CD14-positive monocyte (primary cell): ENCODE measurements around the gene OTUD7B. TPM values are rescaled to one million over a fixed set of nuclear protein-coding genes. Genes with fewer than 3 reads are reported as not detected.
A peak's percentile ranks its signal among the peaks of the same experiment; 100 is the strongest.
"Not testable (repeated sequence)": the region's sequence is repeated elsewhere in the genome, so short reads cannot be mapped to it uniquely, and the experiment has no call there.

Source experiments
- DNase-seq, 3 donors: peaks; one replicate each; pipeline ENCODE4 v3.0.0-alpha.2; 2011 to 2022
- H2AFZ ChIP-seq: 2 replicates; pipeline ENCODE4 v1.6.0; 2012; ENCODE audit warnings: mild to moderate bottlenecking, low read depth, low read length, inconsistent platforms; ENCODE audit not compliant: insufficient read depth, poor library complexity, severe bottlenecking
- H3K27ac ChIP-seq, 2 donors: 1 replicate in 1 of 2; 2 replicates in 1 of 2; pipeline ENCODE4 v1.5.1; 2012 to 2013; ENCODE audit warnings: low read length in 2 of 2, control low read depth in 1 of 2, inconsistent platforms in 1 of 2, low read depth in 1 of 2, mild to moderate bottlenecking in 1 of 2
- H3K27me3 ChIP-seq, 2 donors: one replicate each; pipeline versions ENCODE4 v1.6.0 to v1.6.1; 2011 to 2013; ENCODE audit warnings: low read length in 2 of 2; ENCODE audit not compliant: control insufficient read depth in 2 of 2, insufficient read depth in 2 of 2
- H3K36me3 ChIP-seq, 2 donors: replicated peaks in 1 of 2; 1 replicate in 1 of 2; 2 replicates in 1 of 2; pipeline versions ENCODE4 v1.5.1 to v1.6.1; 2012 to 2013; ENCODE audit warnings: low read length in 2 of 2, control low read depth in 1 of 2, inconsistent platforms in 1 of 2, mild to moderate bottlenecking in 1 of 2; ENCODE audit not compliant: insufficient read depth in 2 of 2, control insufficient read depth in 1 of 2
- H3K4me1 ChIP-seq, 2 donors: 1 replicate in 1 of 2; 2 replicates in 1 of 2; pipeline versions ENCODE4 v1.5.1 to v1.6.1; 2012 to 2013; ENCODE audit warnings: low read length in 2 of 2, control low read depth in 1 of 2, inconsistent platforms in 1 of 2, mild to moderate bottlenecking in 1 of 2, moderate library complexity in 1 of 2; ENCODE audit not compliant: insufficient read depth in 2 of 2, control insufficient read depth in 1 of 2
- H3K4me2 ChIP-seq: replicated peaks from 2 replicates; pipeline ENCODE3; 2012; ENCODE audit warnings: low read length, moderate library complexity, mild to moderate bottlenecking; ENCODE audit not compliant: poor library complexity, severe bottlenecking; ENCODE audit errors: extremely low read depth
- H3K4me3 ChIP-seq, 3 experiments: fragments of 200-600 bp in 1 of 3; sonication (generic) in 1 of 3; replicated peaks in 1 of 3; 1 replicate in 2 of 3; 2 replicates in 1 of 3; pipeline ENCODE4 v1.5.1; 2011 to 2013; ENCODE audit warnings: low read length in 3 of 3, mild to moderate bottlenecking in 3 of 3, control low read depth in 2 of 3, low read depth in 2 of 3, inconsistent platforms in 1 of 3, moderate library complexity in 1 of 3
- H3K79me2 ChIP-seq: 2 replicates; pipeline ENCODE4 v1.6.0; 2012; ENCODE audit warnings: mild to moderate bottlenecking, control low read depth, inconsistent platforms, low read length, moderate library complexity; ENCODE audit not compliant: insufficient read depth
- H3K9ac ChIP-seq: 2 replicates; pipeline ENCODE4 v1.6.0; 2017; ENCODE audit warnings: low read length, mild to moderate bottlenecking; ENCODE audit not compliant: insufficient read depth, poor library complexity, severe bottlenecking
- H3K9me3 ChIP-seq, 2 donors: replicated peaks in 1 of 2; 1 replicate in 1 of 2; 2 replicates in 1 of 2; pipeline versions ENCODE4 v1.5.1 to v1.6.1; 2012 to 2013; ENCODE audit warnings: low read length in 2 of 2, control low read depth in 1 of 2; ENCODE audit not compliant: control insufficient read depth in 1 of 2, insufficient read depth in 1 of 2
- H4K20me1 ChIP-seq: 2 replicates; pipeline ENCODE4 v1.6.0; 2012; ENCODE audit warnings: mild to moderate bottlenecking, low read length, control low read depth, moderate library complexity; ENCODE audit not compliant: insufficient read depth
- H3K27ac Mint-ChIP-seq, 7 donors: one replicate each; pipeline ENCODE4 v1.8.0; 2020; ENCODE audit warnings: mild to moderate bottlenecking in 7 of 7, mixed read lengths in 7 of 7, moderate library complexity in 6 of 7, inconsistent platforms in 2 of 7
- H3K27me3 Mint-ChIP-seq, 3 donors: one replicate each; pipeline ENCODE4 v1.8.0; 2021 to 2022; ENCODE audit warnings: low read depth in 3 of 3, mild to moderate bottlenecking in 3 of 3, mixed read lengths in 3 of 3, moderate library complexity in 3 of 3, inconsistent platforms in 1 of 3
- H3K36me3 Mint-ChIP-seq, 2 donors: one replicate each; pipeline ENCODE4 v1.8.0; 2020; ENCODE audit warnings: mixed read lengths in 2 of 2, inconsistent platforms in 1 of 2, mild to moderate bottlenecking in 1 of 2
- H3K4me1 Mint-ChIP-seq: one replicate; pipeline ENCODE4 v1.8.0; 2020; ENCODE audit warnings: mild to moderate bottlenecking, mixed read lengths
- H3K4me3 Mint-ChIP-seq, 2 donors: one replicate each; pipeline ENCODE4 v1.8.0; 2020; ENCODE audit warnings: mild to moderate bottlenecking in 2 of 2, mixed read lengths in 2 of 2, moderate library complexity in 1 of 2
- H3K9me3 Mint-ChIP-seq, 7 donors: one replicate each; pipeline ENCODE4 v1.8.0; 2020 to 2022; ENCODE audit warnings: mixed read lengths in 7 of 7, mild to moderate bottlenecking in 6 of 7, moderate library complexity in 6 of 7, inconsistent platforms in 2 of 7
- CTCF ChIP-seq: fragments of 200-600 bp; IDR thresholded peaks from one replicate; pipeline ENCODE4 v1.8.0; 2022; ENCODE audit warnings: antibody characterized with exemption, mild to moderate bottlenecking
- WGBS: methylation state at CpG from one replicate; pipeline ENCODE4 v1.1.5; 2013; ENCODE audit warnings: missing lambda C conversion rate; ENCODE audit not compliant: insufficient coverage; 5-methylcytosine and 5-hydroxymethylcytosine counted together
- intact Hi-C, 2 donors: fragments of 100-400 bp; cut with micrococcal nuclease; formaldehyde crosslinking; loops; one replicate each; pipeline versions ENCODE4 v1.15.0 to v1.15.1; 2023
- polyA plus RNA-seq, 3 donors: library from polyadenylated mRNA; depleted of rRNA in 1 of 3; unstranded in 2 of 3; stranded (reverse) in 1 of 3; fragments of 300-500 nt in 2 of 3; fragments of >200 nt in 1 of 3; fragmentation: Illumina TruSeq in 2 of 3; gene quantifications; 1 replicate in 2 of 3; 2 replicates in 1 of 3; pipeline ENCODE4 v1.2.3, GENCODE V29; 2012 to 2021

The OTUD7B gene
- polyA plus RNA-seq, 3 donors = 0.03 TPM; not detected in 2

- no peak overlapping the region for H3K4me3 ChIP-seq
- no peak overlapping the region for H3K9ac ChIP-seq
- peaks cover 8 to 9% of the 10 kb centered on the region in 2 donors for H3K4me1 ChIP-seq
- peak; percentile 88 for TF ChIP-seq CTCF
- H4K20me1 ChIP-seq = no peaks in the 10 kb centered on the region
- H3K4me3 Mint-ChIP-seq = no peak overlapping the region
- WGBS = 0% methylated on average over 1 of the region's 3 CpGs
- H3K4me1 Mint-ChIP-seq = peaks cover 11% of the 10 kb centered on the region
- peaks cover 38 to 62% of the 10 kb centered on the region in 2 donors for H3K27me3 ChIP-seq
- no peak overlapping the region for H3K4me2 ChIP-seq
- peaks cover 0 to 2% of the 10 kb centered on the region in 2 donors for H3K36me3 Mint-ChIP-seq
- no peaks in the 10 kb centered on the region for H3K36me3 ChIP-seq
- no peak overlapping the region for H3K27ac ChIP-seq
- peaks cover 0 to 5% of the 10 kb centered on the region in 2 donors for H3K9me3 ChIP-seq
- peak; percentile 69 to 81 (median 80) for DNase-seq
- H3K27ac Mint-ChIP-seq = no peak overlapping the region
- peaks cover 38 to 63% (median 59%) of the 10 kb centered on the region in 3 donors for H3K27me3 Mint-ChIP-seq
- H2AFZ ChIP-seq = no peak overlapping the region
- peaks cover 0 to 9% (median 7%) of the 10 kb centered on the region in 7 donors for H3K9me3 Mint-ChIP-seq
- intact Hi-C loops = loop anchor here in 1 of 2 donors (10.0 kb wide), 1 partner anchor 203 kb away; no protein-coding TSS in a partner anchor
- H3K79me2 ChIP-seq = no peaks in the 10 kb centered on the region
Measured at GRCh38 chr1:149962039-149962647, 48.4 kb downstream of the OTUD7B start.

GRCh38 chr1:149957548-149957947 lies 53.0 kb downstream of the OTUD7B start:
- peaks cover 4 to 17% of the 10 kb centered on the region in 2 donors for H3K27me3 ChIP-seq
- H3K36me3 Mint-ChIP-seq, H3K9me3 ChIP-seq, H3K4me1 Mint-ChIP-seq, H3K9ac ChIP-seq, H4K20me1 ChIP-seq, H3K4me3 ChIP-seq, H3K79me2 ChIP-seq, DNase-seq, H2AFZ ChIP-seq, H3K36me3 ChIP-seq, H3K4me1 ChIP-seq, H3K4me2 ChIP-seq, intact Hi-C loops, H3K27ac ChIP-seq, H3K27ac Mint-ChIP-seq: not testable (repeated sequence)
- peaks cover 36 to 66% (median 61%) of the 10 kb centered on the region in 3 donors for H3K27me3 Mint-ChIP-seq
- WGBS = 96% methylated on average over 6 of the region's 14 CpGs
- H3K9me3 Mint-ChIP-seq = peaks cover 0 to 13% (median 8%) of the 10 kb centered on the region in 7 donors
- peak overlapping the region in 1 of 2 donors; percentile 56 for H3K4me3 Mint-ChIP-seq
